Measurements from ENCODE around the gene KRT76.

DNA sequence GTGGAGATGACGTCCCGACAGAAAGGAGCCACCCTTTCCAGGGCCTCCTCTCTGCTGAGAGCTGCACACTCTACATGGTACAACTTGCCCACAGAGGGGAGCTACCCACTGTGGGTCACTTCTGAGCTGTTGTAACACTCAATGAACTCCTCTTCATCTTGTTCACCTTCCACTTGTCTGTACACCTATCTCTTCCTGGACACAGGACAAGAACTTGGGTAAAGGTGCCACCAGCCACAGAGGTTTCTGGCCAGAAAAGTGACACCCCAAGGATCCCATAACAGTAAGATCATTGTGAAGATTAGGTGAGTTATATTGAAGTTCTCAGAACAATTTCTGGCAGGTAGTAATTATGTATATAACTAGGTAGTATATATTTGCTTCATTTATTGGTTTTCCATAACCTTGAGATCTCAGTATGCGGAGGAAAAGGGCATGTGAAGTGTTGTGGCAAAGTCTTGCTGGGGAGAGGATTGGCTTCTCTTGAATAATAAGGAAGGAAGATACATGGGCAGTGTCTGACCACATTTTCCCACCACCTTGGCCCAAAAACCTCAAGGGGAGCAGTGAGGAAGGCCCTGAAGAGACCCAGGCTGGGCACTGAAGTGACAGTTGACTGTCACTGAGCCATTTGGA lies 34.2 kb downstream of the KRT76 start:
- TF ChIP-seq, protein P1, sequence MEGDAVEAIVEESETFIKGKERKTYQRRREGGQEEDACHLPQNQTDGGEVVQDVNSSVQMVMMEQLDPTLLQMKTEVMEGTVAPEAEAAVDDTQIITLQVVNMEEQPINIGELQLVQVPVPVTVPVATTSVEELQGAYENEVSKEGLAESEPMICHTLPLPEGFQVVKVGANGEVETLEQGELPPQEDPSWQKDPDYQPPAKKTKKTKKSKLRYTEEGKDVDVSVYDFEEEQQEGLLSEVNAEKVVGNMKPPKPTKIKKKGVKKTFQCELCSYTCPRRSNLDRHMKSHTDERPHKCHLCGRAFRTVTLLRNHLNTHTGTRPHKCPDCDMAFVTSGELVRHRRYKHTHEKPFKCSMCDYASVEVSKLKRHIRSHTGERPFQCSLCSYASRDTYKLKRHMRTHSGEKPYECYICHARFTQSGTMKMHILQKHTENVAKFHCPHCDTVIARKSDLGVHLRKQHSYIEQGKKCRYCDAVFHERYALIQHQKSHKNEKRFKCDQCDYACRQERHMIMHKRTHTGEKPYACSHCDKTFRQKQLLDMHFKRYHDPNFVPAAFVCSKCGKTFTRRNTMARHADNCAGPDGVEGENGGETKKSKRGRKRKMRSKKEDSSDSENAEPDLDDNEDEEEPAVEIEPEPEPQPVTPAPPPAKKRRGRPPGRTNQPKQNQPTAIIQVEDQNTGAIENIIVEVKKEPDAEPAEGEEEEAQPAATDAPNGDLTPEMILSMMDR (IDR thresholded peaks at IDR 0.05; ENCODE audit: insufficient read depth, low read length, poor library complexity, severe bottlenecking): no peak
- TF ChIP-seq EZH2phosphoT487 (conservative IDR thresholded peaks at IDR 0.05; ENCODE audit: low read length): no peak
